ENCODE results near the gene BMX.

The BMX gene

GRCh38 chrX:15567886-15568616 lies 67.4 kb downstream of the BMX start:
- DNase-seq (ENCODE audit: low spot score) (no peak), FAIRE-seq (no peak)

GRCh38 chrX:15570145-15570544 lies 69.5 kb downstream of the BMX start:
- DNase-seq (ENCODE audit: low spot score): no peak
- FAIRE-seq: no peak

GRCh38 chrX:15574017-15574416 lies 73.4 kb downstream of the BMX start:
- FAIRE-seq (no peak), DNase-seq (ENCODE audit: low spot score) (no peak)

- FAIRE-seq (no peak), DNase-seq (ENCODE audit: low spot score) (no peak)
Observed at GRCh38 chrX:15576019-15576418, 75.4 kb downstream of the BMX start.

GRCh38 chrX:15579778-15580747 lies 79.5 kb downstream of the BMX start:
- FAIRE-seq: no peak
- no peak for DNase-seq (ENCODE audit: low spot score)

- FAIRE-seq (no peak), DNase-seq (ENCODE audit: low spot score) (no peak)
Observed at GRCh38 chrX:15594371-15594770, 93.8 kb downstream of the BMX start.

GRCh38 chrX:15598026-15598425 lies 97.4 kb downstream of the BMX start:
- FAIRE-seq (no peak), DNase-seq (ENCODE audit: low spot score) (no peak)

- FAIRE-seq (no peak), DNase-seq (ENCODE audit: low spot score) (no peak)
Observed at GRCh38 chrX:15599461-15599860, 98.9 kb downstream of the BMX start.

GRCh38 chrX:15600049-15600448 lies 99.4 kb downstream of the BMX start:
- DNase-seq (ENCODE audit: low spot score) (no peak), FAIRE-seq (no peak)

GRCh38 chrX:15600745-15601144 lies 100.1 kb downstream of the BMX start, which contains the start of gene ACE2:
Gene ACE2 (minus strand): TSS chrX:15600960. CDS start chrX:15600911, 49 bp downstream.
- FAIRE-seq: no peak
- no peak for DNase-seq (ENCODE audit: low spot score)

GRCh38 chrX:15601932-15602331 lies 101.3 kb downstream of the BMX start:
- FAIRE-seq: no peak
- DNase-seq (ENCODE audit: low spot score): no peak

GRCh38 chrX:15602761-15603160 lies 102.2 kb downstream of the BMX start:
- DNase-seq (ENCODE audit: low spot score) (no peak), FAIRE-seq (no peak)

- no peak for FAIRE-seq
- DNase-seq (ENCODE audit: low spot score): no peak
Observed at GRCh38 chrX:15605226-15605625, 104.6 kb downstream of the BMX start.

Data from RCC 7860 (cell line).